Tibial artery (tissue), 4 donors: Measurements from ENCODE around the gene YBX2.

Experiments used
- DNase-seq, 2 donors: peaks; one replicate each; pipeline ENCODE4 v3.0.0-alpha.2; 2019
- H3K27ac ChIP-seq, 2 donors: fragments of 200-600 bp; sonication (generic) in 1 of 2; 1 replicate in 1 of 2; 2 replicates in 1 of 2; pipeline ENCODE4 v1.5.1; 2018 to 2019; ENCODE audit warnings: mild to moderate bottlenecking in 1 of 2
- H3K27me3 ChIP-seq, 2 donors: fragments of 200-600 bp; sonication (generic) in 1 of 2; one replicate each; pipeline versions ENCODE4 v1.5.1 to v1.6.0; 2016 to 2019
- H3K36me3 ChIP-seq, 3 donors: fragments of 200-600 bp; sonication (generic) in 2 of 3; one replicate each; pipeline ENCODE4 v1.5.1; 2016 to 2019; ENCODE audit warnings: mild to moderate bottlenecking in 2 of 3
- H3K4me1 ChIP-seq, 4 donors: fragments of 200-600 bp; sonication (generic) in 2 of 4; 1 replicate in 3 of 4; 2 replicates in 1 of 4; pipeline ENCODE4 v1.5.1; 2016 to 2019
- H3K4me3 ChIP-seq, 2 donors: fragments of 200-600 bp; sonication (generic) in 1 of 2; 1 replicate in 1 of 2; 2 replicates in 1 of 2; pipeline ENCODE4 v1.5.1; 2018 to 2019; ENCODE audit warnings: mild to moderate bottlenecking in 2 of 2
- H3K9me3 ChIP-seq, 3 donors: fragments of 200-600 bp; sonication (generic) in 1 of 3; one replicate each; pipeline ENCODE4 v1.5.1; 2016 to 2019
- CTCF ChIP-seq, 2 experiments: fragments of 200-600 bp in 1 of 2; fragments of 450-650 bp in 1 of 2; IDR thresholded peaks; one replicate each; pipeline ENCODE4 v1.5.1; 2017 to 2019; ENCODE audit warnings: antibody characterized with exemption in 2 of 2, mild to moderate bottlenecking in 1 of 2, moderate library complexity in 1 of 2
- intact Hi-C: fragments of 100-400 bp; cut with DNase I; formaldehyde crosslinking; loops from one replicate; pipeline ENCODE4 v1.15.0; 2023; ENCODE audit warnings: low total_unique reads

The YBX2 gene

GRCh38 chr17:7266784-7267183 lies 27.7 kb downstream of the YBX2 start:
- Histone ChIP-seq H3K4me1 (peaks cover 0 to 16% (median 9%) of the 10 kb centered on the region in 4 donors), H3K4me3 (no peak overlapping the region), H3K36me3 (no peaks in the 10 kb centered on the region), H3K9me3 (no peaks in the 10 kb centered on the region), H3K27me3 (peaks cover 6 to 79% of the 10 kb centered on the region in 2 donors), H3K27ac (no peak overlapping the region)
- no peak for DNase-seq
- no peak for TF ChIP-seq CTCF (IDR thresholded peaks at IDR 0.05)
- intact Hi-C loops = no loop called here

GRCh38 chr17:7263801-7264078 lies 30.7 kb downstream of the YBX2 start:
- intact Hi-C loops = loop anchor here (5.0 kb wide), 1 partner anchor 39 kb away; no protein-coding TSS in a partner anchor
- H3K9me3 ChIP-seq = no peaks in the 10 kb centered on the region
- TF ChIP-seq CTCF (IDR thresholded peaks at IDR 0.05) = no peak
- H3K27me3 ChIP-seq = peaks cover 6 to 74% of the 10 kb centered on the region in 2 donors
- DNase-seq = no peak
- no peak overlapping the region for H3K4me3 ChIP-seq
- H3K36me3 ChIP-seq = peaks cover 2 to 16% (median 11%) of the 10 kb centered on the region in 3 donors
- H3K4me1 ChIP-seq = peaks cover 0 to 38% (median 21%) of the 10 kb centered on the region in 4 donors
- no peak overlapping the region for H3K27ac ChIP-seq

GRCh38 chr17:7262935-7263800 lies 31.3 kb downstream of the YBX2 start:
- Histone ChIP-seq H3K4me3 (no peak overlapping the region), H3K9me3 (no peaks in the 10 kb centered on the region), H3K27me3 (peaks cover 6 to 69% of the 10 kb centered on the region in 2 donors), H3K4me1 (peaks cover 0 to 38% (median 21%) of the 10 kb centered on the region in 4 donors), H3K36me3 (peaks cover 6 to 21% (median 17%) of the 10 kb centered on the region in 3 donors), H3K27ac (no peak overlapping the region)
- intact Hi-C loops = loop anchor here (5.0 kb wide), 1 partner anchor 39 kb away; no protein-coding TSS in a partner anchor
- TF ChIP-seq CTCF (IDR thresholded peaks at IDR 0.05) = no peak
- DNase-seq = no peak

GRCh38 chr17:7262192-7262934 lies 32.1 kb downstream of the YBX2 start, which contains the start of gene CLDN7:
TSS of gene CLDN7 (minus strand) at chr17:7262478. CDS start at chr17:7262043, 435 bp downstream.
- intact Hi-C loops = loop anchor here (5.0 kb wide), 1 partner anchor 40 kb away; no protein-coding TSS in a partner anchor
- Histone ChIP-seq H3K9me3 (no peaks in the 10 kb centered on the region), H3K27ac (no peak within 1 kb of the TSS), H3K27me3 (peaks cover 6 to 65% of the 10 kb centered on the region in 2 donors), H3K4me1 (peaks cover 0 to 38% (median 21%) of the 10 kb centered on the region in 4 donors), H3K4me3 (peak within 1 kb of the TSS; percentile 32 to 52), H3K36me3 (peaks cover 9 to 29% (median 23%) of the 10 kb centered on the region in 3 donors)
- TF ChIP-seq CTCF (IDR thresholded peaks at IDR 0.05) = no peak
- no peak for DNase-seq

GRCh38 chr17:7261379-7262191 lies 32.9 kb downstream of the YBX2 start:
- TF ChIP-seq CTCF (IDR thresholded peaks at IDR 0.05) = no peak
- Histone ChIP-seq H3K27ac (no peak overlapping the region), H3K9me3 (no peaks in the 10 kb centered on the region), H3K27me3 (peaks cover 6 to 60% of the 10 kb centered on the region in 2 donors), H3K36me3 (peaks cover 16 to 37% (median 31%) of the 10 kb centered on the region in 3 donors), H3K4me1 (peaks cover 0 to 38% (median 21%) of the 10 kb centered on the region in 4 donors), H3K4me3 (peak overlapping the region; percentile 32 to 52)
- intact Hi-C loops = loop anchor here (5.0 kb wide), 1 partner anchor 41 kb away; no protein-coding TSS in a partner anchor
- no peak for DNase-seq
